Gastroesophageal sphincter (tissue), 4 donors: ENCODE results near the gene ANKK1. TPM values are rescaled to one million over a fixed set of nuclear protein-coding genes. Genes with fewer than 3 reads are reported as not detected.

ENCODE experiments used
- ATAC-seq: fragments of 150-250 bp; one replicate; pipeline ENCODE4 v1.9.1; 2016; ENCODE audit warnings: mild to moderate bottlenecking, moderate library complexity
- H3K27ac ChIP-seq, 4 donors: fragments of 200-600 bp; sonication (generic) in 3 of 4; 1 replicate in 3 of 4; 2 replicates in 1 of 4; pipeline ENCODE4 v1.5.1; 2016 to 2019
- H3K27me3 ChIP-seq: fragments of 200-600 bp; sonication (generic); one replicate; pipeline ENCODE4 v1.5.1; 2019
- H3K36me3 ChIP-seq, 2 donors: fragments of 200-600 bp; sonication (generic); one replicate each; pipeline ENCODE4 v1.5.1; 2019; ENCODE audit warnings: control low read depth in 1 of 2
- H3K4me1 ChIP-seq, 3 donors: fragments of 200-600 bp; sonication (generic); 1 replicate in 2 of 3; 2 replicates in 1 of 3; pipeline ENCODE4 v1.5.1; 2016 to 2019; ENCODE audit warnings: control low read depth in 2 of 3
- H3K4me3 ChIP-seq, 2 donors: fragments of 200-600 bp; sonication (generic); one replicate each; pipeline ENCODE4 v1.5.1; 2019; ENCODE audit warnings: mild to moderate bottlenecking in 1 of 2, moderate library complexity in 1 of 2
- H3K9me3 ChIP-seq, 3 donors: fragments of 200-600 bp; sonication (generic); one replicate each; pipeline ENCODE4 v1.5.1; 2017 to 2019; ENCODE audit warnings: control low read depth in 2 of 3
- EP300 ChIP-seq: sonication (generic); formaldehyde crosslinking; IDR thresholded peaks from one replicate; pipeline ENCODE4 v1.6.1; 2017; ENCODE audit warnings: antibody characterized with exemption, mild to moderate bottlenecking
- POLR2A ChIP-seq, 2 donors: fragments of 450-650 bp; IDR thresholded peaks; one replicate each; pipeline ENCODE4 v1.6.1; 2017; ENCODE audit warnings: antibody characterized with exemption in 2 of 2, mild to moderate bottlenecking in 2 of 2, moderate library complexity in 1 of 2
- POLR2AphosphoS5 ChIP-seq: sonication (generic); formaldehyde crosslinking; IDR thresholded peaks from one replicate; pipeline ENCODE4 v1.6.1; 2017; ENCODE audit warnings: antibody characterized with exemption
- WGBS, 2 donors: methylation state at CpG; one replicate each; pipeline ENCODE4 v1.1.5; 2018; ENCODE audit warnings: low coverage in 1 of 2; 5-methylcytosine and 5-hydroxymethylcytosine counted together
- small RNA-seq, 4 donors: library from RNA; depleted of rRNA; stranded (forward); fragments of <200 nt; gene quantifications; one replicate each; pipeline ENCODE3, GENCODE V24; 2016
- total RNA-seq, 4 donors: library from RNA; depleted of rRNA; stranded (reverse); fragments of >200 nt; gene quantifications; one replicate each; pipeline ENCODE4 v1.1.0, GENCODE V29; 2016
- TF ChIP-seq, protein P1 (sequence below), 4 experiments: fragments of 200-600 bp in 2 of 4; fragments of 450-650 bp in 2 of 4; sonication (generic) in 1 of 4; IDR thresholded peaks; one replicate each; pipeline ENCODE4 v1.5.1; 2017 to 2019; ENCODE audit warnings: antibody characterized with exemption in 4 of 4, mild to moderate bottlenecking in 2 of 4, moderate library complexity in 2 of 4

The ANKK1 gene
- total RNA-seq, 4 donors from 2014 or later: 0.27 TPM; not detected in 2

DNA sequence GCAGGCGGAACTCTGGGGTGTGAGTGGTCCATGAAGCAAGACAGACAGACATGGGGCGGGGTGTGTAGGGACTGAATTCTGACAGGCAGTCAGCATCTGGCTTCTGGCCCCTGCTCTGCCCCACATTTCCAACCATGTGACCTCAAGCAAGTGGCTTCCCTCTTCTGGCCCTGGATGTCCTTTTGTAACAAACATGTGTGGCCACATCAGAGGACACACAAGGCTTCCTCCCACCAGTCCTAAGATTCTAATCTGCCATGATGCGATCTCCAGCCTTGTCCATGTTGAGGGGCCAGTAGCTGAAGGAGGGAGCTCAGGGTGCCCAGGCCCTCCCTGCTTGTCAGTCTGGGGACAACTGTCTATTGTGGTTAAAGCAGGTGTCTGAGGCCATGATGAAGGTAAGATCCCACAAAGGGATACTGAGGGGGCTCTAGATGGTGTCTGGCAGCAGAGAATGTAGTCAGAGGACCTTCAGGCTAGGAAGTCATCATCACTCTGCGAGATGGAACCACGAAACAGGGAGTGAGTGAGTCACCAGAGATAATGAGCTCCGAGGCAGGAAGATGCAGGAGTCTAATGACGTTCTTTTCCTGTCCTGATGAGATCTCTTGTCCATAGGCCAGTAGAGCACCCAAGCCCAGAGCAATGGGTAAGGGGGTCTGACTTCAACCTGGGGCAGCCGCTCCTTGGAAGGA lies 60.2 kb downstream of the ANKK1 start:
- no peak overlapping the region for H3K4me3 ChIP-seq
- H3K27ac ChIP-seq: no peak overlapping the region
- H3K27me3 ChIP-seq: peaks cover 34% of the 10 kb centered on the region
- no peak for ATAC-seq
- no peaks in the 10 kb centered on the region for H3K9me3 ChIP-seq
- no peaks in the 10 kb centered on the region for H3K4me1 ChIP-seq
- 65 to 67% methylated on average over 6 to 8 of the region's 8 CpGs for WGBS, 2 donors
- no peaks in the 10 kb centered on the region for H3K36me3 ChIP-seq
- TF ChIP-seq EP300: no peak
- TF ChIP-seq, protein P1, sequence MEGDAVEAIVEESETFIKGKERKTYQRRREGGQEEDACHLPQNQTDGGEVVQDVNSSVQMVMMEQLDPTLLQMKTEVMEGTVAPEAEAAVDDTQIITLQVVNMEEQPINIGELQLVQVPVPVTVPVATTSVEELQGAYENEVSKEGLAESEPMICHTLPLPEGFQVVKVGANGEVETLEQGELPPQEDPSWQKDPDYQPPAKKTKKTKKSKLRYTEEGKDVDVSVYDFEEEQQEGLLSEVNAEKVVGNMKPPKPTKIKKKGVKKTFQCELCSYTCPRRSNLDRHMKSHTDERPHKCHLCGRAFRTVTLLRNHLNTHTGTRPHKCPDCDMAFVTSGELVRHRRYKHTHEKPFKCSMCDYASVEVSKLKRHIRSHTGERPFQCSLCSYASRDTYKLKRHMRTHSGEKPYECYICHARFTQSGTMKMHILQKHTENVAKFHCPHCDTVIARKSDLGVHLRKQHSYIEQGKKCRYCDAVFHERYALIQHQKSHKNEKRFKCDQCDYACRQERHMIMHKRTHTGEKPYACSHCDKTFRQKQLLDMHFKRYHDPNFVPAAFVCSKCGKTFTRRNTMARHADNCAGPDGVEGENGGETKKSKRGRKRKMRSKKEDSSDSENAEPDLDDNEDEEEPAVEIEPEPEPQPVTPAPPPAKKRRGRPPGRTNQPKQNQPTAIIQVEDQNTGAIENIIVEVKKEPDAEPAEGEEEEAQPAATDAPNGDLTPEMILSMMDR (IDR thresholded peaks at IDR 0.05): no peak
- TF ChIP-seq POLR2A (IDR thresholded peaks at IDR 0.05): no peak
- TF ChIP-seq POLR2AphosphoS5: no peak

DNA sequence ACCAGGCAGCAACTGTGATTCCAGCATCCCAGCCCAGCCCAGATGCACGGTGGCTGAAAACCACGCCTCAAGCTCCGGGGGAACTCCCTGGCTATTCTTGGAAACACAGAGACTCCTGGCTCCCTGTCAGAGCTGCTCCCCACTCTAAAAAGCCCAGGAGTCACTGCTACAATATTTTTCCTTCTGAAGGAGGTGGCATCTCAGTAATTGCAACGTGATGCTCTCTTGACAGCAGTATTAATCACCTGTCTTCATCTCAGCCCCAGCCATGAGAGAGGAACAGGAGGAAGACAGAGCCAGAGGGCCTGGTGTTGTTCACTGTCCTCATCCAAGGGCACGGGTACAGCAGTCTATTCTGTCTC lies 60.7 kb downstream of the ANKK1 start:
- WGBS, 2 donors: 53 to 80% methylated on average over 2 to 5 of the region's 5 CpGs
- H3K27ac ChIP-seq: no peak overlapping the region
- TF ChIP-seq, protein P1 (IDR thresholded peaks at IDR 0.05): no peak
- TF ChIP-seq EP300 (no peak), POLR2A (IDR thresholded peaks at IDR 0.05) (no peak), POLR2AphosphoS5 (no peak)

DNA sequence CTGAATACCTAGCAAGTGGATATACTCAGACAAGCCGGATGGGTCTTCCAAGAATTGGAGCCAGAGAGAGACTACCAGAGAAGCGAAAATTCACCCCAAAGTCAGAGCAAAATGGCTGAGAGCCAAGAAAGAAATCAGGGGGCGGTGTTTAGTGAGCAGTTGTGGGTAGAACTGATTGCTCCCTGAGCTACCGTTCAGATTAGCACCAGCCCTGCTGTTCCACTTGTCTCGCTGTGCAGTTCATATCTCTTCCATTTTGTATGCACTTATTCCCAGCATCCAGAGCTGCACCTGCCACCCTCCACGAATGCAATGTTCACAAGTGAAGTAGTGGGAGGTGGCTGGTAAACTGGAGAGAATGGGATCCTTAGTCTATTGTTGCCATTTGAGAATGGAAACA lies 62.2 kb downstream of the ANKK1 start:
- H3K27me3 ChIP-seq: peaks cover 18% of the 10 kb centered on the region
- 83% methylated on average over 5 to 6 of the region's 6 CpGs for WGBS, 2 donors

More for the DNA sequence above, 60.7 kb downstream of the ANKK1 start:
- Histone ChIP-seq H3K36me3 (no peaks in the 10 kb centered on the region), H3K27me3 (peaks cover 28% of the 10 kb centered on the region), H3K4me1 (no peaks in the 10 kb centered on the region), H3K4me3 (no peak overlapping the region), H3K9me3 (no peaks in the 10 kb centered on the region)
- ATAC-seq: no peak

More for the DNA sequence above, 62.2 kb downstream of the ANKK1 start:
- ATAC-seq: no peak
- Histone ChIP-seq H3K36me3 (no peaks in the 10 kb centered on the region), H3K4me1 (no peaks in the 10 kb centered on the region), H3K27ac (no peak overlapping the region), H3K4me3 (no peak overlapping the region), H3K9me3 (no peaks in the 10 kb centered on the region)
- TF ChIP-seq POLR2AphosphoS5 (no peak), POLR2A (IDR thresholded peaks at IDR 0.05) (no peak), EP300 (no peak)
- TF ChIP-seq, protein P1 (IDR thresholded peaks at IDR 0.05): no peak

Small RNA genes lying within 50 kb of the gene (small RNA-seq; reads per million reads assigned to genes)
- 0 reads per million in 4 donors for gene MIR4301

Other genes with a start within 250 kb of the ANKK1 start
- 10 to 100 TPM; 10.8 to 23.5 (median 17.2) TPM for gene TTC12, start 73.2 kb upstream of the ANKK1 start, total RNA-seq
- gene DRD2, start 87.6 kb downstream of the ANKK1 start, total RNA-seq: under 1 TPM in 2 of 4 donors, not detected in 2; 0.13 to 0.35 TPM